NCI-H460 (cell line): Measurements from ENCODE around the gene EFEMP1. TPM values are rescaled to one million over a fixed set of nuclear protein-coding genes. Genes with fewer than 3 reads are reported as not detected.
A peak's percentile ranks its signal among the peaks of the same experiment; 100 is the strongest.

ENCODE experiments used
- DNase-seq: peaks from one replicate; pipeline ENCODE4 v3.0.0-alpha.2; 2016; ENCODE audit warnings: low read depth; ENCODE audit errors: extremely low read depth
- total RNA-seq: library from RNA; depleted of rRNA; stranded (reverse); fragments of >200 nt; shearing (Covaris generic); gene quantifications from 2 replicates; pipeline ENCODE4 v1.2.3, GENCODE V29; 2014

EFEMP1 gene
- total RNA-seq, 1 experiment from 2014 or later: 872 TPM

- DNase-seq: no peak
Measured at GRCh38 chr2:55901322-55901721, 22.3 kb downstream of the EFEMP1 start.

DNA sequence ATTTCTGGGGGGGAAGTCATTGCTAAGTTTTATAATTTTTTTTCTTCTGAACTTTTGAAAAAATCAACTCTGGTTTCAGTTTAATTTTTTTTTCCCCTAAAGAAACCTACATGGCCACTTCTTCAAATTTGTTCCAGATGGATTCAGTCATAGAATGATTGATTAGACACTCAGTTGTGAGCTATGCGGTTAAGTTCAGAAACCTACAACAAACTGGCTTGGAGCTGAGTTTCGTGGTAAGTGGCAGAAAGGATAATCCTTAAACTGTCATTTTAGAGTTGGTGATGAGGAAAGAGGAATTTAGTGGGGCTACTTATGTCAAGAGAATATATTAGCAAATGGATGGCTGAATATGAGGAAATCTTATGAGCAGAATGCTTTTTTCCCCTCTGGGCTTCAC is 23.7 kb downstream of the EFEMP1 start:
- DNase-seq: no peak

- no peak for DNase-seq
Measured at GRCh38 chr2:55898386-55899040, 25.1 kb downstream of the EFEMP1 start.

DNA sequence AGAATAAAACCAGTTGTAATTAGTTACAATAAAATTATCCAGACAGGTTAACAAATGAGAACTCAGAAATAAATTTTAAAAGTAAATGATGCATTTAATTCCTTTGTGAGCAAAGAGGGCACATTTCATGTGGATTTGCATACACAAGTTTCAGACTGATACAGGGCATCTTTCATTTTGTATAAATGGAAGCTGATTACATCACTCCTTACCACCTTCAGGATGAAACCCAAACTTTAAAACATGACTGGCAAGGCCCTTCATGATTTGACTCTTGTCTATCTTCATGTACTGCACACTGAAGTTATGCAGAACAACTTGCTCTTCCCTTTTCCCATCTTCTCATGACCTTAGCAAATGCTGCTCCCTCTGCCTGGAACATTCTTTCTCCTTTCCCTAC is 26.9 kb downstream of the EFEMP1 start:
- DNase-seq: no peak

GRCh38 chr2:55894720-55895119 is 28.9 kb downstream of the EFEMP1 start:
- DNase-seq: no peak

GRCh38 chr2:55891671-55892094 is 31.9 kb downstream of the EFEMP1 start:
- DNase-seq: no peak

DNA sequence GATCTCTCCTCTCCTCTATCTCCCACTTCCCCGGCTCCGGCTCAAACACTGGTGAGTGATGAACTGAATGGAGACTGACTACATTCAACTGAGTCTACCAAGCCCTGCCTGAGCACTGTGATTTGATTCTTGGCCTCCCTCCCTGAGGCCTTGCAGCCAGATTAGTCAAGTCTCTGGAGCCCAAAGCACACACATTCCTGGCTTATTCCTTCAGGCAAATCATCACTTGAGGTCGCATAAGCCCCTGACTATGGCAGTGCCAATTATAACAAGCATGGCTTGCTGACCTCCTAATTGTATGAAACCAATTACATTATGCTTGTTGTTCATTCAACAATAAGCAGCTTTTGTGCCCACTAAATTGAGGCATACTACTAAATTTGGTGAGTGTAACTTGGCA is 34.6 kb downstream of the EFEMP1 start:
- DNase-seq: no peak

GRCh38 chr2:55887901-55888624 is 35.5 kb downstream of the EFEMP1 start:
- DNase-seq: no peak

GRCh38 chr2:55887351-55887750 is 36.2 kb downstream of the EFEMP1 start:
- no peak for DNase-seq

DNA sequence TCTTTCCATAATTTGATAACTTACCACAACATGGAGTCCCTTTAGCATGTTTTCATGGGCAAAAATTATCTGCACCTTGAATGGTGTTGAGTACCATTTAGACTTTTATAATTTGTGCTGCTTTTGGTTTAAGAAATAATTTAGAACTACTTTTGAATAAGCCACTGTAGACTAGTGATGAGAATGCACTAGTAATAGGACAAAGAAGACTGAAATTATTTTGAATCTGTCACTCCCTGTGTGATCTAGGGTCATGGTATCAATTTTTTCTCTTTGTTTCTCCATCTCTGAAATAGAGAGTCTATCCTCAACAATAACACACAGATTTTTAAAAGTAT is 37.7 kb downstream of the EFEMP1 start:
- DNase-seq: no peak

DNA sequence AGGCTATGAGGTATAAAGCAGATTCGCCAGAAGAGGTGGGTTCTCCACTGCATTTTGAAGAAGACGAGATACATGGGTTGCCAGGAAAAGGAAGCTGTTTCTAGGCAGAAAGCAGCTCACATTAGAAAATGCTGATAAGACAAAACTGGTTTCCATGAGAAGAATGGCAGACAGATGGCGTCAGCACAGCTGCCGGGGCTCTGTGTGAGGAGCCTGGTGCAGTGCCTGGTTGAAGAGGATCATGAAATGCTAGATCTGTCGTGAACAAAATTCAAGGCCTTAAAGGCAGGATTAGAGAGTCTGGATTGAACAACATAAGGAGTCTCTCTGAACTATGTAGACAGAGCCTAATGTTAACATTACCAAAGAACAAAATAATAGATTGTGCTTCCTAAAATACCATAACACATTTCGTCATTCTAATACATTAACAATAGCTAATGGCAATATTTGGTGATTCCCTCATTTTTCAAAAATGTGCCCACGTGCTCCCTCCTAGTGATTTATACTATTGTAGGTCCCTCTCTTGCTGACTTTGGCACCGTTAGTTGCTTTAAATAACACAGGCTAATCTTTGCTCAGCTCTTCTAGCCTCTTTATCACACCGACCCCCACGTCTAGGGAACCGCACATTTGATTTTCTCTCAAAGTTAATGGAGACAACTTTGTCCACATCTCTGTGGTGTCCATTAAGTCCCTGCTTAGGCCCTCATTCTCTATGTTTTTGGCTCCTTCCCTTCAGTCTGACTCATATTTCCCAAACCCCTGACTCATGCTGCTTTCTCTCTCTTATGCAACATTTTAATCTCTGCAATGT is 38.2 kb downstream of the EFEMP1 start:
- DNase-seq: peak; percentile 88

GRCh38 chr2:55883829-55884228 is 39.8 kb downstream of the EFEMP1 start:
- DNase-seq: peak; percentile 66

- peak; percentile 97 for DNase-seq
Measured at GRCh38 chr2:55883357-55883756, 40.2 kb downstream of the EFEMP1 start.

GRCh38 chr2:55882954-55883353 is 40.6 kb downstream of the EFEMP1 start:
- no peak for DNase-seq

- peak; percentile 84 for DNase-seq
Measured at GRCh38 chr2:55880416-55881143, 43.0 kb downstream of the EFEMP1 start.

DNA sequence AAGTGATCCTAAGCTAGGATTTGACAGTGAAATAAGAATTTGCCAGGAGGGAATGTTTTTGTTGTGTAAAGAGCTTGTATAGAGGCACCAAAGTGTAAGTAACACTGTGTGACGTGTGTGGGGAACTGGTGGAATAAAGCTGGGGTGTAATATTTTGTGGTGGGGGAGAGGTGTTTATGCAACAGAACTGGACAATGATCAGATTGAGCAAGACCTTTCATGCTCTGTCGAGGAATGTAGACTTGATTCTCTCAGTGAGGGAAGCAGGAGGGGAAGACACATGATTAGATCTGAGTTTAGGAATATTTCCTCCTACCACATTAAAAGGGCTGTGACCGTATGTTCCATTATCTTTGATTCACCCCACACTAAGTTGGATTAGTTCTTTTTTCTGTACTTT is 43.6 kb downstream of the EFEMP1 start:
- peak; percentile 94 for DNase-seq

DNA sequence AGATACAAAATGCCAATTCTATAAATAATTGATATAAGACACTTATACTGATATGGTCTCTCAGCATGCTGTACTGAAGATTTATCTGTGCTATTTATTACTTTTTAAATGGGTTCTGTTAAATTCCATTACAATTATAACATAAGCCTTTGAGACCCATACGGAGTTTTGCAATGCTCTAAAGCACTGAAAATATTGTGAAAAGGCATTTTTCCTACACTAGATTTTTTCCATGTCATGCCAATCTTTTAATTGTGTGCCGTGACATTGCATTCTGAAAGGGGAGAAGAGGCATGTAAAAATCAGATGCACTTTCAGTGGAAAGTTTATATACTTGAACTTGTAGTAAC is 46.5 kb downstream of the EFEMP1 start:
- no peak for DNase-seq

- DNase-seq: no peak
Measured at GRCh38 chr2:55876429-55877086, 47.0 kb downstream of the EFEMP1 start.

DNA sequence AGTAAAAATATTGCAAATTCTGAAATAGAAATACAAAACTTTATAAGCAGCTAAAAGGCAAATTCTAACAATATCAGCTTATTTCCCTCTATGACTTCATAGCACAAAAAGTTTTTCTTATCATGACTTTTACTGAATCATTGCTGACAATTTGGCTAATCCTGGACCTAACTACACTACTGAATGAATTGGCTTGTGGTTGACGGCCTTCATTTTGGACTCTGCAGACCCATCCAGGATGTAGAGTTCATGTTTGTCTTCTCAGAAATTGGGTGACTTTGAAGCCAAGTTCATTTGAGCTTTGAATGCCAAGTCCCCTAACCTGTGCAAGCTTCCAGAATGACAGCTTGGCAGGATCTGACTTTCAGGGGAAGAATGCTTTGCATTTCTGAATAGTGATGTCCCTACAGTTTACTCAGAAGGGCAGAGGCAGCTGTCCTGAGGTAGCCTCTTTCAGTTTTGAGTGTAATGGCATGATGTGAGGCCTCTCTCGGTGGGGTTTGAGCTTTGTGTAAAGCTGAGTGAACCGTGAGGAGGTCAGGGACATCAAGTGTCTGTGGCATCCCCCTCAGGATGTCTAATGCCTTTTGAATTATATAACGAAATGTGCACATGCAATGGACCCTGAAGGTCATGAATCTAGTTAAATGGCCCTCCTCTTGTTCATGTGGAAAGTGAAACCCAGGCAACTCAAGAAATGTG is 48.0 kb downstream of the EFEMP1 start:
- no peak for DNase-seq

- no peak for DNase-seq
Measured at GRCh38 chr2:55874338-55874737, 49.2 kb downstream of the EFEMP1 start.
